Parathyroid adenoma (tissue), 2 donors: ENCODE measurements around the gene PPP1R3D.

Experiments
- H2AFZ ChIP-seq: fragments of 300-600 bp; sonication (generic); one replicate; pipeline ENCODE4 v1.7.0; 2017; ENCODE audit warnings: antibody characterized with exemption, mild to moderate bottlenecking
- H3K27ac ChIP-seq: fragments of 300-600 bp; sonication (generic); one replicate; pipeline ENCODE4 v1.7.0; 2017
- H3K27me3 ChIP-seq: fragments of 300-600 bp; sonication (generic); one replicate; pipeline ENCODE4 v1.7.0; 2017; ENCODE audit warnings: low read length; ENCODE audit not compliant: control insufficient read depth, insufficient read depth
- H3K36me3 ChIP-seq: fragments of 300-600 bp; sonication (generic); one replicate; pipeline ENCODE4 v1.7.0; 2017; ENCODE audit warnings: low read length; ENCODE audit not compliant: control insufficient read depth, insufficient read depth
- H3K4me1 ChIP-seq: fragments of 300-600 bp; sonication (generic); one replicate; pipeline ENCODE4 v1.7.0; 2017; ENCODE audit warnings: control low read depth
- H3K4me2 ChIP-seq: fragments of 300-600 bp; sonication (generic); one replicate; pipeline ENCODE4 v1.7.0; 2017; ENCODE audit warnings: low read length
- H3K4me3 ChIP-seq: fragments of 300-600 bp; sonication (generic); one replicate; pipeline ENCODE4 v1.7.0; 2017; ENCODE audit warnings: low read depth, low read length
- H3K79me2 ChIP-seq: fragments of 300-600 bp; sonication (generic); one replicate; pipeline ENCODE4 v1.7.0; 2017; ENCODE audit warnings: control low read depth
- H3K9ac ChIP-seq: fragments of 300-600 bp; sonication (generic); one replicate; pipeline ENCODE4 v1.7.0; 2017; ENCODE audit warnings: mild to moderate bottlenecking
- H3K9me3 ChIP-seq: fragments of 300-600 bp; sonication (generic); one replicate; pipeline ENCODE4 v1.7.0; 2017; ENCODE audit warnings: low read length; ENCODE audit not compliant: control insufficient read depth
- CTCF ChIP-seq: fragments of 300-600 bp; sonication (generic); IDR thresholded peaks from one replicate; pipeline ENCODE4 v1.7.0; 2017; ENCODE audit warnings: antibody characterized with exemption, mild to moderate bottlenecking
- donor health status: primary hyperparathyroidism.

PPP1R3D gene

DNA sequence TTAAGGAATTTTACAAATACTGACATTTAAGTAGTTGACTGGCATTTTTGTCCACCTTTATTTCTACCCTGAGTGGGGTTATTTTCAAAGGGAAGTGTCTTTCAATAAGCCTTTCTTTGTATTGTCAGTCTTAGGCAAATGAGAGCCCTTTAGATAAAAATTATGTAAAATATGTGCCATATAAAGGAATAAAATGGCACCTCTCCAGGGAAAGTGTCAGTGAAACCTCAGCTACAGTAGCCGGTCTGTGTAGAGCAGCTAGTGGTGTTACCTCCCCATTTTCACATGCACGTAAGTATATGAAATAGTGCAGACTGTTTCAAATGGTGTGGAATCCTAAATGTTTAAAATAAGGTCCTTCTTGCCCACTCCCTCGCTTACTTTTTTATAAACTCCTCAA lies 5.1 kb upstream of the PPP1R3D start:
- H3K9ac ChIP-seq: no peak overlapping the region
- H3K27me3 ChIP-seq: no peaks in the 10 kb centered on the region
- H3K27ac ChIP-seq: no peak overlapping the region
- TF ChIP-seq CTCF: no peak
- H3K4me2 ChIP-seq: no peak overlapping the region
- H3K79me2 ChIP-seq: peaks cover 8% of the 10 kb centered on the region
- no peaks in the 10 kb centered on the region for H3K36me3 ChIP-seq
- peaks cover 5% of the 10 kb centered on the region for H3K4me1 ChIP-seq
- H3K4me3 ChIP-seq: no peak overlapping the region
- H2AFZ ChIP-seq: no peak overlapping the region
- no peaks in the 10 kb centered on the region for H3K9me3 ChIP-seq

- Histone ChIP-seq H3K9ac (no peak overlapping the region), H3K4me2 (no peak overlapping the region), H3K4me3 (no peak overlapping the region), H3K27me3 (no peaks in the 10 kb centered on the region), H3K9me3 (no peaks in the 10 kb centered on the region), H2AFZ (no peak overlapping the region), H3K27ac (no peak overlapping the region), H3K36me3 (no peaks in the 10 kb centered on the region), H3K79me2 (peaks cover 8% of the 10 kb centered on the region), H3K4me1 (peaks cover 5% of the 10 kb centered on the region)
- no peak for TF ChIP-seq CTCF
Observed at GRCh38 chr20:59944726-59945125, 4.6 kb upstream of the PPP1R3D start.

DNA sequence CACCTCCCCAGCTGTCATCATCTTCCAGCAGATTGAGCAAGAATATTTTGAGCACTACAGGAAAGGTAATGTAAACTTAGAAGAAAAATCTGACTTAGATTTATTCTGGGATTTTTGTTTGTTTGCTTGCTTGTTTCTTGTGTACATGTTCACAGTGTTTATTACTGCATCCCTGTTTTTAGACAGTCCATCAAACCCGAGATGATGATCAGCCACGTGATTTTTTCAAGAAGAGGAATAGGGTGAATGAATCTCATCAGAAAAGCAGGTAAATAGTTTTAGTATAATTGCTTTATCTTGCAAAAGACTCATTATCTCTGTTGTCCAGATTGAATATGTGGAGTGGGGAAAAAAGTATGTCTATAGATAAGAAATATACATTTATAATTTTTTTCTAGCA lies 2.1 kb upstream of the PPP1R3D start:
- Histone ChIP-seq H3K4me2 (no peak overlapping the region), H3K79me2 (peaks cover 8% of the 10 kb centered on the region), H3K36me3 (no peaks in the 10 kb centered on the region), H3K27me3 (no peaks in the 10 kb centered on the region), H3K4me1 (peaks cover 5% of the 10 kb centered on the region), H2AFZ (no peak overlapping the region), H3K4me3 (no peak overlapping the region), H3K9me3 (no peaks in the 10 kb centered on the region), H3K27ac (peak overlapping the region; percentile 99), H3K9ac (no peak overlapping the region)
- no peak for TF ChIP-seq CTCF

DNA sequence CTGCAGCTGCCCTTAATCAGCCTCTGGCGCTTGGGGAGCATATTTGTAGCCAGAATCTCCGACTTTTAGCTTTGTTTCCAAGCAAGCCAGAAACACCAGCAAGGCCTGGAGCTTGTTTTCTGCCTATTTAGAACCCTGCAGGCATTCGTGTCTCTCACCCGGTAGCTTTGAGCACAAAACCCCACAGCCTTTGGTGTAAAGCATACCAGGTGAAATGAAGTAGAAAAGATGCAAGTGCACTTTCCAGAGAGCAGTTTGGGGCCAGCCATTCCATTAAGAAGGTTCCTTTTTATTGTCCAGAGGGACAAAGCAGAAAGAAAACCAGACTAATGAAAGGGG lies 820 bp upstream of the PPP1R3D start:
- TF ChIP-seq CTCF: no peak
- Histone ChIP-seq H3K27me3 (no peaks in the 10 kb centered on the region), H3K4me1 (peaks cover 5% of the 10 kb centered on the region), H3K9ac (peak overlapping the region; percentile 82), H3K79me2 (peaks cover 8% of the 10 kb centered on the region), H3K27ac (peak overlapping the region; percentile 99), H2AFZ (peak overlapping the region; percentile 94), H3K36me3 (no peaks in the 10 kb centered on the region), H3K4me2 (peak overlapping the region; percentile 79), H3K9me3 (no peaks in the 10 kb centered on the region), H3K4me3 (peak overlapping the region; percentile 67)

DNA sequence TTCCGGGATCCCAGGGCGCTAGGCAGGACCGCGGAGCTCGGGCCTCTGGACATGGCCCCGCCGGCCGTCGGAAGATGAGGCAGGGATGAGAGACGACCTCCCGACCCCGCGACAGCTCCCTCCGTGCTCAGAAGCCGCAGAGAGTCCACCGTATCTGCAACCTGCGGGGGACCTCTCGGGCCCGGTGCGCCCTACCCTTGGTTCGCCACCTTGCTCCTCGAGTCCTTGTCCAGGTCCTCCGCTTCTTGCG lies 301 bp downstream of the PPP1R3D start:
- Histone ChIP-seq H2AFZ (peak overlapping the region; percentile 85), H3K4me2 (peak overlapping the region; percentile 79), H3K79me2 (peaks cover 8% of the 10 kb centered on the region), H3K9ac (no peak overlapping the region), H3K9me3 (no peaks in the 10 kb centered on the region), H3K27ac (peak overlapping the region; percentile 99), H3K27me3 (no peaks in the 10 kb centered on the region), H3K4me1 (peaks cover 5% of the 10 kb centered on the region), H3K4me3 (peak overlapping the region; percentile 67), H3K36me3 (no peaks in the 10 kb centered on the region)
- no peak for TF ChIP-seq CTCF
